ENCODE results near the gene NPHS1. TPM values are rescaled to one million over a fixed set of nuclear protein-coding genes. Genes with fewer than 3 reads are reported as not detected.
"Not testable (repeated sequence)": the region's sequence is repeated elsewhere in the genome, so short reads cannot be mapped to it uniquely, and the experiment has no call there.

The NPHS1 gene, protein sequence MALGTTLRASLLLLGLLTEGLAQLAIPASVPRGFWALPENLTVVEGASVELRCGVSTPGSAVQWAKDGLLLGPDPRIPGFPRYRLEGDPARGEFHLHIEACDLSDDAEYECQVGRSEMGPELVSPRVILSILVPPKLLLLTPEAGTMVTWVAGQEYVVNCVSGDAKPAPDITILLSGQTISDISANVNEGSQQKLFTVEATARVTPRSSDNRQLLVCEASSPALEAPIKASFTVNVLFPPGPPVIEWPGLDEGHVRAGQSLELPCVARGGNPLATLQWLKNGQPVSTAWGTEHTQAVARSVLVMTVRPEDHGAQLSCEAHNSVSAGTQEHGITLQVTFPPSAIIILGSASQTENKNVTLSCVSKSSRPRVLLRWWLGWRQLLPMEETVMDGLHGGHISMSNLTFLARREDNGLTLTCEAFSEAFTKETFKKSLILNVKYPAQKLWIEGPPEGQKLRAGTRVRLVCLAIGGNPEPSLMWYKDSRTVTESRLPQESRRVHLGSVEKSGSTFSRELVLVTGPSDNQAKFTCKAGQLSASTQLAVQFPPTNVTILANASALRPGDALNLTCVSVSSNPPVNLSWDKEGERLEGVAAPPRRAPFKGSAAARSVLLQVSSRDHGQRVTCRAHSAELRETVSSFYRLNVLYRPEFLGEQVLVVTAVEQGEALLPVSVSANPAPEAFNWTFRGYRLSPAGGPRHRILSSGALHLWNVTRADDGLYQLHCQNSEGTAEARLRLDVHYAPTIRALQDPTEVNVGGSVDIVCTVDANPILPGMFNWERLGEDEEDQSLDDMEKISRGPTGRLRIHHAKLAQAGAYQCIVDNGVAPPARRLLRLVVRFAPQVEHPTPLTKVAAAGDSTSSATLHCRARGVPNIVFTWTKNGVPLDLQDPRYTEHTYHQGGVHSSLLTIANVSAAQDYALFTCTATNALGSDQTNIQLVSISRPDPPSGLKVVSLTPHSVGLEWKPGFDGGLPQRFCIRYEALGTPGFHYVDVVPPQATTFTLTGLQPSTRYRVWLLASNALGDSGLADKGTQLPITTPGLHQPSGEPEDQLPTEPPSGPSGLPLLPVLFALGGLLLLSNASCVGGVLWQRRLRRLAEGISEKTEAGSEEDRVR (N-terminal part only)
- total RNA-seq: not detected

DNA sequence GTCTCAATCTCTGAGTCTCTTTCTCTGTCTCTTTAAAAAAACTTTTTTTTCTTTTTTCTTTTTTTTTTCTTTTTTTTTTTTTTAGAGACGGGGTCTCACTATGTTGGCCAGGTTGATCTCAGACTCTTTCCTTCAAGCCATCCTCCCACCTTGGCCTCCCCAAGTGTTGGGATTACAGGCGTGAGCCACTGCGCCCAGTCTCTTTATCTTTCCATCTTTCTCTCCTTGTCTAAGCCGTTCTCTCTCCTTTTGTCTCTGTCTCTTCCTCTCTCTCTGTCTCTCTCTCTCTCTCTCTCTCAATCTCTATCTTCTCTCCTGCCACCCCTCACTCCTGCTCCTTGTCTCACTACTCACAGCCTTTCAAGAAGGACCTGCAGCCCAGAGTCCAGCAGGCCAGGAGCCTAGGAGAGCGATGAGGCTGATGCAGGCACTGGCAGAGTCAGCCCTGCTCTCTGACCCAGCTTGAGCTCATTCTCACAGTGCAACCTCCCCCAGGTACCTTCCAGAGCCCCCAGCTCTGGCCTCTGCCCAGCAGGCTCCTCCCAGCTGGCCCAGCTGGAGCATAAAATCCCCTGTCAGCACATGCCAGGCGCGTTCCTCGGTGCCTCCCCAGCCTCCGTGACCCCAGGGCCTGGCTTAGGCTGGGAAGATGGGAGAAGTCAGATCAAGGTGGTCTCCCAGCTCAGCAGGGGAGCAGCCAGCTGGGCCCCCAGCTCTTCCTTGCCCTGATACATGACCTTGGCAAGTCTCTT, at the start of gene NPHS1:
TSS of gene NPHS1 (minus strand) at position 476 of the 752 bp plus-strand sequence. CDS start 667 bp downstream, outside the sequence.
- H3K36me3 Mint-ChIP-seq: no peaks in the 10 kb centered on the region
- ATAC-seq (no peak), DNase-seq (no peak)
- no peaks in the 10 kb centered on the region for H3K4me1 Mint-ChIP-seq
- CTCF ChIA-PET: interaction anchor here (1.5 kb wide), 1 partner anchor 13 kb away, joined by 3 read pairs; no protein-coding TSS in a partner anchor
- peaks cover 42% of the 10 kb centered on the region for H3K27me3 Mint-ChIP-seq
- no peak within 1 kb of the TSS for H3K4me3 Mint-ChIP-seq
- H3K9me3 Mint-ChIP-seq (ENCODE audit: low read depth): no peaks in the 10 kb centered on the region
- no peak within 1 kb of the TSS for H3K27ac Mint-ChIP-seq

DNA sequence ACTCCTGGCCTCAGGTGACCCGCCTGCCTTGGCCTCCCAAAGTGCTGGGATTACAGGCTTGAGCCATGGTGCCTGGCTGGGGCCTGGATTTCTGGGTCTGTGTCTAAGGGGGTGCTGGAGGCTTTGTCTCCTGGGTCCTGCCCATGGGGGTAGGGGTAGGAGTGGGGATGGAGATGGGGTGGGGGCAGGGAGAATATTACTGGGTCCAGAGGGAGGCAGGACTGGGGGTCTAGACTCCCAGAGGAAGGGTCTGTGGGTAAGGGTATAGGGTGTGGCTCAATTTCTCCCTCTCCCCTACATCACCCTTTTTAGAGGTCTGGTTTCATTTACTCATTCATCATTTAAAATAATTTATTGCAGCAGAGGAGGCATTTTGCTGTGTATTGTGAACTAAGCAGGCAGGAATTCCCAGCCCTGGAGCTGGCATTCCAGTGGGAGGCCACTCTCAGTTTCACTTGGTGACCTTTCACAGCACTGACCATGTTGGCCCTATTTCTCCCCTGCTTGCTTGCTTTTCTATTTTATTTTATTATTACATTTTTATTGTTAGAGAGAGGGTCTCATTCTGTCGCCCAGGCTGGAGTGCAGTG, 48.8 kb upstream of the NPHS1 start:
- peak overlapping the region; percentile 97 for H3K27ac Mint-ChIP-seq
- H3K4me1 Mint-ChIP-seq: peaks cover 38% of the 10 kb centered on the region
- no peaks in the 10 kb centered on the region for H3K9me3 Mint-ChIP-seq (ENCODE audit: low read depth)
- peaks cover 19% of the 10 kb centered on the region for H3K36me3 Mint-ChIP-seq
- no peak for DNase-seq
- peak overlapping the region; percentile 78 for H3K4me3 Mint-ChIP-seq
- H3K27me3 Mint-ChIP-seq: no peaks in the 10 kb centered on the region
- CTCF ChIA-PET: interaction anchor here (0.7 to 2.3 kb wide), 4 partner anchors 12 to 804 kb away, joined by 3 to 10 read pairs (median 4); no protein-coding TSS in a partner anchor
- no peak for ATAC-seq

DNA sequence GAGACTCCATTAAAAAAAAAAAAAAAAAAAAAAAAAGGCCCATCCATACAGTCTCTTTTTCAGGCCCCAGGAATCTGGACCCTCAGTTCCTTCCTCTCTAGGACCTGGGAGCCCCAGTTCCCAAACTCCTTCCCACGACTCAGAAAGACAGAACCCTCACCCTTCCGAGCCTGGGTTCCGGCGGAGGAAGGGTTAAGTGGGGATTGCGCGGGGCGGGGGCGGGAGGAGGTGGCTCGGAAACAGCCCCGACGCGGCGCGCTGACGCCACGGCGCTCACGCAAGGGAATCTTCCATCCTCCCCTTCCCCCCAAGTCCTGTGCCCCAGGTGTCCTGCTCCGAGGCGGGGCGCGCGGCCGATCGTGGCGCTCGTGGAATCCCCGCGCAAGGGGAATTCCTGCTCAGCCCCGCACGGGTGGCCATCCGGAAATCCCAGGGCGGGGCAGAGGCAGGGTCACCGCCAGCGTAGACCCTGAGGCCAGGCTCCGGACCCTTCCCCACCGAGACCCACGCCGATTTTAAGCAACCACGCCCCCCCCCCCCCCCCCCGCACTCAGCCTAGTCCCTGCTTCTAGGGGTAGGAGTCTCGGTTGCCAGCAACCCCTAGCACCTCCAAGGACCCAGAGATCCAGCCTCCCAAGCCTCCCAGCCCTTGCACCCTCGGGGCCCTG, 47.4 kb upstream of the NPHS1 start:
- ATAC-seq (peak; percentile 44), DNase-seq (peak; percentile 92)
- CTCF ChIA-PET: interaction anchor here (1.4 to 2.3 kb wide), 3 partner anchors 13 to 32 kb away, joined by 4 to 10 read pairs (median 5); no protein-coding TSS in a partner anchor
- Mint-ChIP-seq H3K4me3 (peak overlapping the region; percentile 78), H3K27me3 (no peaks in the 10 kb centered on the region), H3K36me3 (peaks cover 28% of the 10 kb centered on the region), H3K4me1 (peaks cover 35% of the 10 kb centered on the region), H3K9me3 (ENCODE audit: low read depth) (no peaks in the 10 kb centered on the region), H3K27ac (peak overlapping the region; percentile 94)

- DNase-seq: no peak
Measured at GRCh38 chr19:35898499-35898809, 46.1 kb upstream of the NPHS1 start.

DNA sequence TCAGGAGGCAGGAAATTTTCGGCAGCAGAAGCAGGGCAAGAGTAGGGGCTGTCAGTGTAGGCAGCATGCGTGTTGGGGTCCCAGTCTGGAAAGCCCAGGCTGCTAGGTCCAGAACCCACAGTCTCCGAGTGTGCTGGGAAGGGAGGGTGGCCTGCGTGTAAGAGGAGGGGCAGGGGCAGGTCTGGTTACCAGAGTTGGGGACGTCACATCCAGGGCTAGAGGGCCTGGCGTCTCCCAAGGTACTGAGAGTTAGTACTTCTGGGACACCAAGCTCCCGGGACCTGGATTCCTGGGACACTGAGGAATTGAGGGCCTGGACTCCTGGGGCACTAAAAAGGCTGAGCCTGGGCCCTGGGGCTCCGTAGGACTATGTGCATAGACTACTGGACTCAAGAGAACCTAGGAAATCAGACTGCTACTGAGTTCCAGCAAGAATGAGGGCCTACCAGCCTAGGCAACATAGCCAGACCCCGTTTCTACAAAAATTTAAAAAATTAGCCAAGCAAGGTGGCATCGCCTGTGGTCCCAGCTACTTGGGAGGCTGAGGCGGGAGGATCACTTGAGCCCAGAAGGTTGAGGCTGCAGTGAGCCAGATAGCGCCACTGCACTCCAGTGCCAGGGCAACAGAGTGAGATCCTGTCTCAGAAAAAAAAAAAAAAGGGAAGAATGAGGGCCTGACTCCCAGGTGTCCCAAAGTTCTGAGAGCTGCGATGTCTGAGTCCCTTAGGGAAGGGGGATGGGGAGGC, 45.6 kb upstream of the NPHS1 start:
- ATAC-seq (no peak), DNase-seq (no peak)
- Mint-ChIP-seq H3K4me3 (peak overlapping the region; percentile 78), H3K4me1 (peaks cover 21% of the 10 kb centered on the region), H3K36me3 (peaks cover 29% of the 10 kb centered on the region), H3K27me3 (no peaks in the 10 kb centered on the region), H3K27ac (peak overlapping the region; percentile 67), H3K9me3 (ENCODE audit: low read depth) (no peaks in the 10 kb centered on the region)
- CTCF ChIA-PET: interaction anchor here (0.7 to 1.6 kb wide), 4 partner anchors 15 to 34 kb away, joined by 3 to 4 read pairs (median 3); no protein-coding TSS in a partner anchor

More at GRCh38 chr19:35898499-35898809, 46.1 kb upstream of the NPHS1 start:
- no peak for ATAC-seq
- H3K4me1 Mint-ChIP-seq: peaks cover 24% of the 10 kb centered on the region
- peaks cover 28% of the 10 kb centered on the region for H3K36me3 Mint-ChIP-seq
- H3K27me3 Mint-ChIP-seq: no peaks in the 10 kb centered on the region
- H3K9me3 Mint-ChIP-seq (ENCODE audit: low read depth): no peaks in the 10 kb centered on the region
- CTCF ChIA-PET: interaction anchor here (0.7 to 1.4 kb wide), 3 partner anchors 19 to 34 kb away, joined by 3 to 4 read pairs (median 3); no protein-coding TSS in a partner anchor
- H3K27ac Mint-ChIP-seq: peak overlapping the region; percentile 94
- peak overlapping the region; percentile 78 for H3K4me3 Mint-ChIP-seq

DNA sequence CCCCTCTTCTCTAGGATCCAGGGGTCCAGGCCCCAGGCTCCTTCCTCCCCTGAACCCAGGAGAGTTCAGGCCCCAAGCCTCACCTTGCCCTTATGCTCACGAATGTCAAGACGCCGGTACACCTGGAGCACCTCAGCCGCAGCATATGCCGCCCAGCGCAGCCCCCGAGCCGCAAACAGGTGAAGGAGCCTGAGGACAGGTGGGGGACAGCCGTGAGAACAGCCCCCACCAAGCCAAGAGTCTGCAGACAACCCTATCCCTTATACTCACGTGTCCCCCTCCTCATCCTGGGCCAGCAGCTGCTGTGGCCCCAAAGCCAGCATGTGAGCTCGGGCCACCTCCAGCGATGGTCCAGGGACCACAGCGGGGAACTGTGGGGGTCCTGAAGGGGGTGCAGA, 44.3 kb upstream of the NPHS1 start:
- Mint-ChIP-seq H3K27ac (no peak overlapping the region), H3K4me1 (peaks cover 16% of the 10 kb centered on the region), H3K9me3 (ENCODE audit: low read depth) (no peaks in the 10 kb centered on the region), H3K36me3 (peaks cover 32% of the 10 kb centered on the region), H3K27me3 (no peaks in the 10 kb centered on the region), H3K4me3 (no peak overlapping the region)
- CTCF ChIA-PET: interaction anchor here (1.0 to 1.6 kb wide), 2 partner anchors 14 to 34 kb away, joined by 3 read pairs; no protein-coding TSS in a partner anchor
- ATAC-seq (no peak), DNase-seq (no peak)

GRCh38 chr19:35895911-35896642, 43.8 kb upstream of the NPHS1 start:
- CTCF ChIA-PET: interaction anchor here (1.0 kb wide), 1 partner anchor 35 kb away, joined by 3 read pairs; no protein-coding TSS in a partner anchor
- DNase-seq: no peak
- Mint-ChIP-seq H3K9me3 (ENCODE audit: low read depth) (no peaks in the 10 kb centered on the region), H3K27me3 (no peaks in the 10 kb centered on the region), H3K4me1 (peaks cover 14% of the 10 kb centered on the region), H3K36me3 (peaks cover 34% of the 10 kb centered on the region), H3K4me3 (no peak overlapping the region), H3K27ac (no peak overlapping the region)
- ATAC-seq: no peak

DNA sequence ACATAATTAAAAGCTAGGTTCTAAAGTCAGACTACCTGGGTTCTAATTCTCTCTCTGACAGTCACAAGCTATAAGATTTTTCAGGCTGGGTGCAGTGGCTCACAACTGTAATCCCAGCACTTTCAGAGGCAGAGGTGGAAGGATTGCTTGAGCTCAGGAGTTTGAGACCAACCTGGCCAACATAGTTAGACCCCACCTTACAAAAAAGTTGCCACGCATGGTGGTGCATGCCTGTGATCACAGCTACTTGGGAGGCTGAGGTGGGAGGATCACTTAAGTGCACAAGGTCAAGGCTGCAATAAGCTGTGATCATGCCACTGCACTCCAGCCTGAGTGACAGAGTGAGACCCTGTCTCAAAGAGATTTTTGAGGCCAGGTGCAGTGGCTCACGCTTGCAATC, 42.0 kb upstream of the NPHS1 start:
- no peak overlapping the region for H3K27ac Mint-ChIP-seq
- no peak overlapping the region for H3K4me3 Mint-ChIP-seq
- H3K27me3 Mint-ChIP-seq: no peaks in the 10 kb centered on the region
- DNase-seq (no peak), ATAC-seq (no peak)
- H3K9me3 Mint-ChIP-seq (ENCODE audit: low read depth): no peaks in the 10 kb centered on the region
- CTCF ChIA-PET: interaction anchor here (0.9 to 1.9 kb wide), 2 partner anchors 11 to 37 kb away, joined by 3 to 7 read pairs; no protein-coding TSS in a partner anchor
- peaks cover 13% of the 10 kb centered on the region for H3K4me1 Mint-ChIP-seq
- peaks cover 46% of the 10 kb centered on the region for H3K36me3 Mint-ChIP-seq

DNA sequence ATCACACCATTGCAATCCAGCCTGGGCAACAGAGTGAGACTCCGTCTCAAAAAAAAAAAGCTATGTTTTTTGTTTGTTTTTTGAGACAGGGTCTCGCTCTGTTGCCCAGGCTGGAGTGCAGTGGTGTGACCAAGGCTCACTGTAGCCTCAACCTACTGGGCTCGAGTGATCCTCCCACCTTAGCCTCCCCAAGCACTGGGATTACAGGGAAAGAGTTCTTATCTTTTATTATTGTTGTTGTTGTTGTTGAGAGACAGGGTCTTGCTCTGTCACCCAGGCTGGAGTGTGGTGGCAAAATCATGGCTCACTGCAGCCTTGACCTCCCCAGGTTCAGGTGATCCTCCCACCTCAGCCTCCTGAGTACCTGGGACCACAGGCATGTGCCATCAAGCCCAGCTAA, 39.5 kb upstream of the NPHS1 start:
- not testable (repeated sequence) for H3K4me3 Mint-ChIP-seq; H3K4me1 Mint-ChIP-seq; DNase-seq; H3K27me3 Mint-ChIP-seq; ATAC-seq; H3K27ac Mint-ChIP-seq; H3K9me3 Mint-ChIP-seq (ENCODE audit: low read depth)
- CTCF ChIA-PET: interaction anchor here (0.7 to 2.6 kb wide), 3 partner anchors 37 to 41 kb away, joined by 3 to 8 read pairs (median 3); no protein-coding TSS in a partner anchor
- peaks cover 52% of the 10 kb centered on the region for H3K36me3 Mint-ChIP-seq

DNA sequence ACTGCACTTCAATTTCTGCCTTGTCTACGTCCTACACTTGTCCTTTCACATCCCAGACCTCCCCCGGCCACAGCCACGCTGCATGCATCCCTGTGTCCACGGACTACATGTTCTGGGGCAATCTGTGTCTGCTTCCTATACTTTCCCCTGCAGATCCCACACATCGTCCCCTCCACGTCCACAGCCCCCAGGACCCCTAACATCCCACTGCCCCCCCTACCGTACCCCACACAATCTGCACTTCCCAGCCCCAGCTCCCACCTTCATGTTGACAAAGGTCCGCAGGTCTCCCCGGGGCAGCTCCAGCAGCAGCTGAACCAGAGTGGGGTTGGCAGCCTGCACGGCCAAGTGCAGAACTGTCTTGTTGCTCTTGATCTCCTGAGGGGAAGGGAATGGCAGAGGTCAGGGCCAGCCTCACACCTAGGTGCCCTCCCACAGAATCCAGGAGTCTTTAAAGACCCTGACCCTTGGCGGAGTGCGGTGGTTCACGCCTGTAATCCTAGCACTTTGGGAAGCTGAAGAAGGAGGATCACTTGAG, 37.9 kb upstream of the NPHS1 start:
- Mint-ChIP-seq H3K27me3 (no peaks in the 10 kb centered on the region), H3K4me1 (peaks cover 5% of the 10 kb centered on the region), H3K9me3 (ENCODE audit: low read depth) (no peaks in the 10 kb centered on the region), H3K4me3 (no peak overlapping the region), H3K27ac (no peak overlapping the region), H3K36me3 (peaks cover 46% of the 10 kb centered on the region)
- DNase-seq (no peak), ATAC-seq (no peak)
- CTCF ChIA-PET: interaction anchor here (1.6 kb wide), 1 partner anchor 8 kb away, joined by 4 read pairs; no protein-coding TSS in a partner anchor
